HG03457 (cell line): ENCODE measurements around the gene GPR161.

ENCODE experiments used
- ATAC-seq: cut with Tn5 transposase; IDR thresholded peaks from one replicate; pipeline ENCODE4 v1.9.1; 2021; ENCODE audit warnings: moderate number of reproducible peaks; ENCODE audit not compliant: unreplicated experiment

Gene GPR161

DNA sequence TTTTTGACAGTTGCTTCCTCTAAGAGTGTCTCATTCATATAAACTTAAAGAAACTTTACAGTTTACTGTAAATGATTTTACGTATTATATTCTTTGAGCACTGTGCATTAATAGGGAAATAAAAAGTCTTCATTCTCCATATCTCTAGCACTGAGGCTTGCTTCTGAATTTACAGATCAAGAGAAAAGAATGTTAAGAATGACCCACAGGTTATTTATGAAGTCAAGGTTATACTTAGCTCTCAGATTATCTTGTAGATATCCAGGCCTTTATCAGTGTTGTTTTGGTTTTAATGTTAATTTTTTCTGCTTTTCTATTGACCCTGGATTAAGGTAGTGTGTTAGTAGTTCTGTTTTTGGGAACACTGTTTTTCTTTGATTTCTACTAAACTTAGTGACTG is 91.4 kb downstream of the GPR161 start:
- ATAC-seq = no peak

DNA sequence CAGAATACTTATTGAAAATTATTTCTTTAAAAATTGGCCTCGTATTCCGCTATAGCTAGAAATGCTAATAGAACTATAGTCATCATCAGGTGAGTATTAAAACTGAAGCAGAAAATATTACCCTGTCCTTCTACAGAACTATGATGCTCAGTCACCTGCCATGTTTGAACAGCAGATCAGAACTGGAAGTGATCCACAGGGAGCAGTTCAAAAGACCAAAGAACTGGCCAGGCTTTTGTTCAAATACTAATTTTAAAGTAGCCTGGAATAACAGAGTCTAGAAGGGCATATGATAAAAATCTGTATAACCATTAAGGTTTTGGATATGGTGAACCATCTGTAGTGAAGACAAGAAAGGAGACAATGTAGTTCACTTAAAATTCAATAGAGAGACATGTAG is 94.4 kb downstream of the GPR161 start:
- no peak for ATAC-seq

GRCh38 chr1:168035345-168035744 is 101.4 kb downstream of the GPR161 start:
- ATAC-seq = no peak

- no peak for ATAC-seq
These were observed 104.7 kb downstream of the GPR161 start for GRCh38 chr1:168032029-168032428.

DNA sequence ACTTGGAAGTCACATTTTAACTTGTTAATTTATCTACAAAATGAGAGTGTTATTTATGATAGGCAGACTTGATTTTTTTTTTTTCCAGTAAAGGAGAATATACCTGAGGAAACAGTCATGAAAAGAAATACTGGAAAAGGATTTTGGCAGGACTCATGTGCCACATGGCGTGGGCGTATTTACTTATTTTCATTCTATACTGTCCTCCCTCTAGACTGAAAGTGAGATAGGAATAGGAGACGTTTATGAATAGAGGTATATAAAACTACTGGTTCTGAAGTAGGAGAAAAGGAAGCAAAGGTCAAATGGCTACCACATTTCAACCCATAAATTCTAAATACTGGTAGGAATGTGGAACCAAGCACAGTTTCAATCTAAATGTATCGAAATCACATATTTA is 105.1 kb downstream of the GPR161 start:
- no peak for ATAC-seq

GRCh38 chr1:168031198-168031597 is 105.5 kb downstream of the GPR161 start:
- ATAC-seq = no peak
